Sigmoid colon (tissue), 7 donors: ENCODE results near the gene RASGEF1B. TPM values are rescaled to one million over a fixed set of nuclear protein-coding genes. Genes with fewer than 3 reads are reported as not detected.

ENCODE experiments used
- DNase-seq: peaks from one replicate; pipeline ENCODE4 v3.0.0-alpha.2; 2019
- H3K27ac ChIP-seq, 4 donors: fragments of 200-600 bp; sonication (generic); one replicate each; pipeline ENCODE4 v1.5.1; 2016 to 2019; ENCODE audit warnings: mild to moderate bottlenecking in 1 of 4
- H3K27me3 ChIP-seq, 3 donors: fragments of 200-600 bp; sonication (generic); one replicate each; pipeline ENCODE4 v1.5.1; 2019; ENCODE audit warnings: mild to moderate bottlenecking in 1 of 3
- H3K36me3 ChIP-seq, 4 donors: fragments of 200-600 bp; sonication (generic); one replicate each; pipeline ENCODE4 v1.5.1; 2016 to 2019
- H3K4me1 ChIP-seq, 4 donors: fragments of 200-600 bp; sonication (generic); one replicate each; pipeline ENCODE4 v1.5.1; 2017 to 2019
- H3K4me3 ChIP-seq, 4 donors: fragments of 200-600 bp; sonication (generic); one replicate each; pipeline ENCODE4 v1.5.1; 2017 to 2019; ENCODE audit warnings: mild to moderate bottlenecking in 2 of 4, moderate library complexity in 1 of 4
- H3K9me3 ChIP-seq, 4 donors: fragments of 200-600 bp in 3 of 4; sonication (generic) in 3 of 4; one replicate each; pipeline versions ENCODE4 v1.5.1 to v1.6.1; 2013 to 2019
- CTCF ChIP-seq, 4 experiments: fragments of 450-650 bp in 3 of 4; fragments of 200-600 bp in 1 of 4; IDR thresholded peaks; one replicate each; pipeline ENCODE4 v1.5.1; 2016 to 2019; ENCODE audit warnings: antibody characterized with exemption in 4 of 4, mild to moderate bottlenecking in 3 of 4, moderate library complexity in 2 of 4
- EP300 ChIP-seq, 4 donors: sonication (generic); formaldehyde crosslinking; IDR thresholded peaks; one replicate each; pipeline ENCODE4 v1.6.1; 2017; ENCODE audit warnings: antibody characterized with exemption in 4 of 4
- POLR2A ChIP-seq, 2 donors: fragments of 450-650 bp; IDR thresholded peaks; one replicate each; pipeline ENCODE4 v1.6.1; 2016; ENCODE audit warnings: antibody characterized with exemption in 2 of 2, mild to moderate bottlenecking in 2 of 2, moderate library complexity in 2 of 2
- POLR2AphosphoS5 ChIP-seq, 4 donors: sonication (generic); formaldehyde crosslinking; IDR thresholded peaks; one replicate each; pipeline ENCODE4 v1.6.1; 2017; ENCODE audit warnings: antibody characterized with exemption in 4 of 4
- WGBS, 2 donors: extraction: QIAGEN DNeasy Blood & Tissue Kit; methylation state at CpG; one replicate each; pipeline ENCODE4 v1.1.7; 2013; 5-methylcytosine and 5-hydroxymethylcytosine counted together
- intact Hi-C: fragments of 100-400 bp; cut with DNase I; formaldehyde crosslinking; loops from one replicate; pipeline ENCODE4 v1.15.1; 2023
- polyA plus RNA-seq, 3 donors: library from polyadenylated mRNA; stranded (reverse); fragments of 200-250 nt; gene quantifications; one replicate each; pipeline ENCODE4 v1.2.3, GENCODE V29; 2013
- total RNA-seq, 4 donors: library from RNA; depleted of rRNA; stranded (reverse); fragments of >200 nt; gene quantifications; one replicate each; pipeline ENCODE4 v1.1.0, GENCODE V29; 2016
- donor health status: healthy with polysubstance abuse.
- donor health status: Bipolar disorder and iron deficiency.
- donor health status: healthy.

RASGEF1B gene
- total and polyA plus RNA-seq, 7 donors: 5.0 to 12.1 (median 10.3) TPM

DNA sequence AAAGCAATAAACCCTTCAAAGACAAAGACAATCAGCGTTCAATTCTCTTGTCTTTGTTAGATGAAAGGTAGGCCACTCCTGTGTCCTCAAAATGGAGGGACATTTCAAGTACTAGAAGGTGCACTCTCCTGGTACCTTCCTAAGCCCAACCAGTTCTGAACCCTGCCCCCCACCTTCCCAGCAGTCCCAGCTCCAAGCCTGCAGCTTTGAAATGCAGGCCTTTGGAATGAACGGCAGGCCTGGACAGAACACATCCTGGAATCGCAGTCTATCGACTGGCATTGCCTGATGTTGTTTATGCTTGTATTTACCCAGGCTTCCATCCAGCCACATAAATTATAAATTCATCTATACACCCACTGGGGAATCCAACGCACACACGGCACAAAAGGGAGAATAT is 47.4 kb downstream of the RASGEF1B start:
- DNase-seq: no peak
- peaks cover 0 to 12% (median 0%) of the 10 kb centered on the region in 4 donors for H3K4me1 ChIP-seq
- intact Hi-C loops: no loop called here
- H3K27ac ChIP-seq: no peak overlapping the region
- no peaks in the 10 kb centered on the region for H3K9me3 ChIP-seq
- 70 to 78% methylated on average over 6 of the region's 6 CpGs for WGBS, 2 donors
- H3K36me3 ChIP-seq: peaks cover 0 to 2% (median 0%) of the 10 kb centered on the region in 4 donors
- H3K4me3 ChIP-seq: no peak overlapping the region
- TF ChIP-seq POLR2AphosphoS5 (IDR thresholded peaks at IDR 0.05) (no peak), CTCF (IDR thresholded peaks at IDR 0.05) (no peak), POLR2A (IDR thresholded peaks at IDR 0.05) (no peak), EP300 (IDR thresholded peaks at IDR 0.05) (no peak)
- H3K27me3 ChIP-seq: no peaks in the 10 kb centered on the region

- peaks cover 0 to 12% (median 0%) of the 10 kb centered on the region in 4 donors for H3K4me1 ChIP-seq
- 46 to 48% methylated on average over 1 of the region's 1 CpG for WGBS, 2 donors
- no peak overlapping the region for H3K27ac ChIP-seq
- TF ChIP-seq EP300 (IDR thresholded peaks at IDR 0.05): no peak
- TF ChIP-seq POLR2AphosphoS5 (IDR thresholded peaks at IDR 0.05): no peak
- no peak for TF ChIP-seq POLR2A (IDR thresholded peaks at IDR 0.05)
- no peak for TF ChIP-seq CTCF (IDR thresholded peaks at IDR 0.05)
- H3K27me3 ChIP-seq: no peaks in the 10 kb centered on the region
- no peaks in the 10 kb centered on the region for H3K9me3 ChIP-seq
- intact Hi-C loops: no loop called here
- no peaks in the 10 kb centered on the region for H3K36me3 ChIP-seq
- H3K4me3 ChIP-seq: no peak overlapping the region
- DNase-seq: no peak
These were observed 49.1 kb downstream of the RASGEF1B start for GRCh38 chr4:81422595-81422994.

DNA sequence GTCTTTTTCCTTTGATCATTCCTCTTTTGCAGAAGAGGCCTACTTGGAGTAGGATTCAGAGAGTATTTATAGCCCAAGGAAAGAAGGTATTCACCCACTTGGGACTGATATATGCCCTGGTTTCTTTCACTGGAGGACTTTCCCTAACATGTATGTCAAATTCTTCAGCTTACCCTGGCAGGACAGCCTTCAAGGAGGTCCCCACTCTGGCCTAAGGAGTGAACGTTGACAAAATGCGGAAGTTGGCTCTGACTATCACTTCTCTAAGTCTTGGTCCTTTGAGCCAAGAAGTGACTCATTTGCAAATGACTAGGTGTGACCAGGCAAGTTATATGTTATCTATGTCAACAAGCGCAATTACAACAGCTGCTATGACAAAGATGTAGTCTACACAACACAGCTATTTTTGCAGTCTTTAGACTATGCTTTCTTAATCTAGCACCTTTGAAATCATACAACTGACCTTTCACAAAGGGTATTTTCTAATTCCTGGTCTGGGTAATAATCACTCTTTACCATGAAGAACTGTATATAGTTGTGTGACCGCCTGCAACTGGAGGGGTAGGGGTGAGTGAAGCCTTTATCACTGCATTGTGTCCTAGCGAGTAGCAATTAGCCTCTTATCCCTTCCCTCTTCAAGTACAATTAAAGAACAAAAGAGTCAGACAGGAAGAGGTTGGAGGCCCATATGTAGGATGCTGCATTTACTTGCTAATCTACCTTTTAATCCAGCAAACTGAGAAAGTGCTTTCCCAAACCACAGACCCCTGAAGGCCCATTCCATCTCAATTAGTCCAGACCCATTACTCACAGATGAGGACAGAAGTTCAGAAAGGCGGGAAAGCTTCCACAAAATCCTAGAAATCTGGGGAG is 50.1 kb downstream of the RASGEF1B start:
- 25 to 58% methylated on average over 6 of the region's 6 CpGs for WGBS, 2 donors
- no peak for DNase-seq
- Histone ChIP-seq H3K4me3 (no peak overlapping the region), H3K27me3 (no peaks in the 10 kb centered on the region), H3K9me3 (no peaks in the 10 kb centered on the region), H3K27ac (no peak overlapping the region), H3K36me3 (no peaks in the 10 kb centered on the region), H3K4me1 (peaks cover 0 to 12% (median 0%) of the 10 kb centered on the region in 4 donors)
- TF ChIP-seq EP300 (IDR thresholded peaks at IDR 0.05) (no peak), POLR2AphosphoS5 (IDR thresholded peaks at IDR 0.05) (no peak), POLR2A (IDR thresholded peaks at IDR 0.05) (no peak), CTCF (IDR thresholded peaks at IDR 0.05) (no peak)
- intact Hi-C loops: no loop called here

GRCh38 chr4:81418572-81418971 is 53.1 kb downstream of the RASGEF1B start:
- intact Hi-C loops: no loop called here
- WGBS, 2 donors: 46 to 69% methylated on average over 1 of the region's 1 CpG
- Histone ChIP-seq H3K27ac (no peak overlapping the region), H3K9me3 (no peaks in the 10 kb centered on the region), H3K36me3 (no peaks in the 10 kb centered on the region), H3K4me3 (no peak overlapping the region), H3K27me3 (no peaks in the 10 kb centered on the region), H3K4me1 (no peaks in the 10 kb centered on the region)
- DNase-seq: no peak
- TF ChIP-seq POLR2AphosphoS5 (IDR thresholded peaks at IDR 0.05): no peak
- TF ChIP-seq CTCF (IDR thresholded peaks at IDR 0.05): no peak
- TF ChIP-seq POLR2A (IDR thresholded peaks at IDR 0.05): no peak
- TF ChIP-seq EP300 (IDR thresholded peaks at IDR 0.05): no peak
